GM12801 (cell line): ENCODE data around the gene FBXW5.

Experiments
- CTCF ChIP-seq: IDR thresholded peaks from one replicate; pipeline ENCODE4 v1.5.1; 2011; ENCODE audit warnings: control low read depth; ENCODE audit not compliant: insufficient read length; ENCODE audit errors: extremely low read depth

Gene FBXW5

DNA sequence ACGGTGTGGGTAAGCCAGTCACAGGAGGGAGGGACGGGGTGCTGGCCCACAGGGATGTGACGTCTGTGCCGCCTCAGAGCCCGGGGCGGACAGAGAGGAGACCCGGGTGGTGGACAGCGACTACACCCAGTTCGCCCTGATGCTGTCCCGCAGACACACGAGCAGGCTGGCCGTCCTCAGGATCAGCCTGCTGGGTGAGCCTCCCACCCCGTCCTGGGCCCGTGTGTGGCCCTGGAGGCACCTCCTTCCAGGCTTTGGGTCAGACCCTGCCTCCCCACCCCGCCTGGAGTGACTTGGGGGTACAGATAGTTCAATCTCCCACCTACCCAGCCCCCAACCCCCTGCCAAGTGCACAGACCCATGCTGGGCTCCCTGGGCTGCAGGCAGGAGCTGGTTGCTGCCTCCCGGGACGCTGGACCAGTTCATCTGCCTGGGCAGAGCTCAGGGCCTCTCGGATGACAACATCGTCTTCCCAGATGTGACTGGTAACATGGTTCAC is 9.3 kb upstream of the FBXW5 start:
- TF ChIP-seq CTCF = no peak

DNA sequence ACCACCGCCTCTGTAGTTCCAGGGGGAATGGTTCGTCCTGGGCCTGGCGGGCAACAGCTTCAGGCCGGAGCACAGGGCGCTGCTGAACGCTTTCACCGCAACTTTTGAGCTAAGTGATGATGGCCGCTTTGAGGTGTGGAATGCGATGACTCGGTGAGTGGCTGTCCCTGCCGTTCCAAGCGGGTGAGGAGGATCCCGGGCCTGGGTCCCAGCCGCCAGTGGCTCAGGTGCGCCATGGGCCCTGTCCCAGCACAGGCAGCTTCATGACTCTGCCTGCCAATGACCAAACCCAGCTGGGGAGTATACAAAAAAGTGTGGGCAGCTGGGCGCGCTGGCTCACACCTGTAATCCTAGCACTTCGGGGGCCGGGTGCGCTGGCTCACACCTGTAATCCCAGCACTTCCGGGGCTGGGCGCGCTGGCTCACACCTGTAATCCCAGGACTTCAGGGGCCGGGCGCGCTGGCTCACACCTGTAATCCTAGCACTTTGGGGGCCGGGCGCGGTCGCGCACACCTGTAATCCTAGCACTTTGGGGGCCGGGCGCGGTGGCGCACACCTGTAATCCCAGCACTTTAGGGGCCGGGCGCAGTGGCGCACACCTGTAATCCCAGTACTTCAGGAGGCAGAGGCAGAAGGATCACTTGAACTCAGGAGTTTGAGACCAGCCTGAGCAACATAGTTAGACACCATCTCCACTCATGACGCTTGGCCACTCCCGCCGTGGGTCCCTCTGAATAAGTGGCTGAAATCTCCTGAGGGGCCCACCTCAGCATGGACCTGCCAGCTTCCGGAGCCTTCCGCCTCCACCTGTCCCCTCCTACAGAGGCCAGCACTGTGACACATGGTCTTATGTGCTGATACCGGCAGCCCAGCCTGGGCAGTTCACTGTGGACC is 8.6 kb upstream of the FBXW5 start:
- no peak for TF ChIP-seq CTCF

- no peak for TF ChIP-seq CTCF
These were observed 7.8 kb upstream of the FBXW5 start for GRCh38 chr9:136952321-136952850.

DNA sequence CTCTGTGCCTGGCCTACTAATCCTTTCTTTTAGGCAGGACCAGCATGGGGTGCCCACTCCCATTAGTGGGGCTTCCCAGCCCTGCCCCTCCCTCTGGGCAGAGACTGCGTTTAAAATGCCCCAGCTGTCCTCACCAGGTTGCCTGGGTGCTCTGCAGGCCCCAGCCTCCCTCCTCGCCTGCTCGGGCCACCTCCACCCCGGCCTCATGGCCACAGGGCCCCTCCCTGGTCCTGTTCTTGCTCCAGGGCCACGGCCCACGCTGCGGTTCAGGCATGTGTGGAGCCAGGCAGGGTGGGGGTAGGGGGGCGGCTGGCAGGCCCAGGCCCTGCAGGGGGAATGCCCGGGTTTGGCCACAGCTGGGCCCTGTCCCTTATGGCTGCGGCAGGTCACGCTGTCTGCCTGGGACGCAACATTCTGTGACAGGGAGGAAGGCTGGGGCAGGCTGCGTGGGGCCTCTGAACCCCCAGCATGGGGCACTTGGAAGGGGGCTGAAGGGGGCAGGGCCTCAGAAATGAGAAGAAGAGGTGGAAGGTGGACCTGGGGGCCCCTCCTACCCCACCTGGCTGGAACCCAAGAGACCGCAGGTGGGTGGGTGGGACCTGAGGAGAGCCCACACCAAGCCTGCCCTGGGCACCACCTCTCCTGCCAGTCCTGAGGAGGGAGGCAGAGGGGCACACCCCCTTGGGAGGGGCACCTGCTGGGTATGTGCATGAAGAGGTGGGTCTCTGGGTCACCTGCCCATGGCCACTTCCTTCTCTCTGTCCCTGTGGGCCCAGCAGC is 7.2 kb upstream of the FBXW5 start, which contains the start of gene LCN12:
Gene LCN12 (plus strand): TSS at position 733 of the 780 bp plus-strand sequence. CDS start 55 bp downstream, outside the sequence.
- TF ChIP-seq CTCF = no peak

GRCh38 chr9:136950656-136951276 is 6.2 kb upstream of the FBXW5 start:
- no peak for TF ChIP-seq CTCF

GRCh38 chr9:136949817-136950655 is 5.5 kb upstream of the FBXW5 start:
- no peak for TF ChIP-seq CTCF
